Right kidney (tissue), 1 donor: ENCODE results near the gene BLOC1S2.
"Not testable (repeated sequence)": the region's sequence is repeated elsewhere in the genome, so short reads cannot be mapped to it uniquely, and the experiment has no call there.

ENCODE experiments used
- DNase-seq: peaks from one replicate; pipeline ENCODE4 v3.0.0-alpha.2; 2016

The BLOC1S2 gene

GRCh38 chr10:100293066-100293465 is 6.6 kb upstream of the BLOC1S2 start:
- DNase-seq, result no peak

- not testable (repeated sequence) for DNase-seq
Measured at GRCh38 chr10:100292300-100292699, 5.8 kb upstream of the BLOC1S2 start.

DNA sequence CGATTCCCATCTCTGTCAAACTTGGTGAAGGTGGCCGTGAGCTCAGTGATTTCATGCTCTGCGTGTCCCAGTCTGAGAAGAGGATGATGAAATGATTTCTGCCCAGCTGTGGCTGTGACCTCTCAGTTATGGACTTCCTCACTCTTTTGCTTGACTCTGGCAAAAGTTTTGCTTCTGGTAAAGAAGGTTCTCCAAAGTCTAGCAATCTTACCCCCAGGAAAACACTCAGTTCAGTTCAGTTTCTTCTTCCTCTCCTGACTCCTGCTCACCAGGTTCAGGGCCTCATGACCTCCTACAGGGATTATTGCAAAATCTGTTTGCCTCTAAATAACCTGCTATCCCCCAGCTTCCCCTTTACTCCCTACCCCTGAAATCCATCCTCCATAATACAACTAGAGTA is 4.9 kb upstream of the BLOC1S2 start:
- no peak for DNase-seq

- DNase-seq, result no peak
Measured at GRCh38 chr10:100289641-100290040, 3.2 kb upstream of the BLOC1S2 start.

DNA sequence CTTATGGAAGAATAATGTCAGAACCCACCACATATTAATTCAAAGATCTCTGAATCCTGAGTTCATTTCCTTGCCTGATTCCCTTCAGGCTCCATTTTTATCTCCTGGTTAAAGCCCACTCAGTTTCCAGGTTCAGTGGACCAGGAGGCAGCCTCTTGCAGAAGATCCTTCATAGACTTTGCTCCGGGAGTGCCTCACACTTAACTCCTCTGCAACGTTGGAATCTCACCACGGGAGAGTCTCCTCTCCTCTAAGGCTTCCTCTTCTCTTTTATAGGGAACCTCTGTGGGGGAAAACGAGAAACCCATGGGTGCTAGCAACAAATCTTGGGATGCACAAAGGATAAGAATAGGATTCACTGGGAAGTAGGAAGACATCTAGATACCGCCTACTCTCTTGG is 1.7 kb upstream of the BLOC1S2 start:
- DNase-seq, result no peak

DNA sequence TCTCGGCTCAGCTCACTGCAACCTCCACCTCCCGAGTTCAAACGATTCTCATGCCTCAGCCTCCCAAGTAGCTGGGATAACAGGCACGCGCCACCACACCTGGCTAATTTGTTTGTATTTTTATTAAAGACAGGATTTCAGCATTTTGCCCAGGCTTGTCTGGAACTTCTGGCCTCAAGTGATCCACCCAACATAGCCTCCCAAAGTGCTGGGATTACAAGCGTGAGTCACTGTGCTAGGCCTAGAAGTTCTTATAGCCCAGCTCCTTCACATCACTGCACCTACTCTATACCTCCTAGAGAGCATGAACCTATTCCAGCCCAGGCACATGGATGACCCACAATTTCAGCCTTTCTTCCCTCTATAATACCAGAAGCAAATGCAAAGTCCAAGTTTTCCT is 1.3 kb upstream of the BLOC1S2 start:
- no peak for DNase-seq

- DNase-seq, result not testable (repeated sequence)
Measured at GRCh38 chr10:100285326-100285725, 1.2 kb downstream of the BLOC1S2 start.

DNA sequence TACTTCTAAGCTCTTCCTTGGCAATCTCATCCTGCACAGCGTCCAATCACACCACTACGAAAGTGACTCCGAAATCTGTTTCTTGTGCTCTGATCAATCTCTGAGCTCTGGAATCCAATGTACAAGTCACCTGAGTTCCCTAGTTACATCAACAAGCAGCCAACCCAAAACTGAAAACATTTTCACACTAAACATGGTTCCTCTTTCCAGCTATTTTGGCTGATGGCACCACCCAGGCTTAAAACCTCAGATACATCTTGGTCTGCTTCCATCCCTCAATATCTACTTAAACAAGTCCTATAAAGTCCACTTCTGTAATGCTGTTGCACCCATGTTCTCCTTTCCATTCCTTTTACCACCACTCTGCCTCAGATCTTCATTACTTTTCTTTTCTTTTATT is 3.6 kb downstream of the BLOC1S2 start:
- no peak for DNase-seq

DNA sequence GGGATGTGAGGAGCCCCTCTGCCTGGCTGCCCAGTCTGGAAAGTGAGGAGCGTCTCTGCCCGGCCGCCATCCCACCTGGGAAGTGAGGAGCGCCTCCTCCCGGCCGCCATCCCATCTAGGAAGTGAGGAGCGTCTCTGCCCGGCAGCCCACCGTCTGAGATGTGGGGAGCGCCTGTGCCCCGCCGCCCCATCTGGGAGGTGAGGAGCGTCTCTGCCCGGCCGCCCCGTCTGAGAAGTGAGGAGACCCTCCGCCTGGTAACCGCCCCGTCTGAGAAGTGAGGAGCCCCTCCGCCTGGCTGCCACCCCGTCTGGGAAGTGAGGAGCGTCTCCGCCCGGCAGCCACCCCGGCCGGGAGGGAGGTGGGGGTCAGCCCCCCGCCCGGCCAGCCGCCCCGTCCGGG is 9.5 kb downstream of the BLOC1S2 start:
- not testable (repeated sequence) for DNase-seq

DNA sequence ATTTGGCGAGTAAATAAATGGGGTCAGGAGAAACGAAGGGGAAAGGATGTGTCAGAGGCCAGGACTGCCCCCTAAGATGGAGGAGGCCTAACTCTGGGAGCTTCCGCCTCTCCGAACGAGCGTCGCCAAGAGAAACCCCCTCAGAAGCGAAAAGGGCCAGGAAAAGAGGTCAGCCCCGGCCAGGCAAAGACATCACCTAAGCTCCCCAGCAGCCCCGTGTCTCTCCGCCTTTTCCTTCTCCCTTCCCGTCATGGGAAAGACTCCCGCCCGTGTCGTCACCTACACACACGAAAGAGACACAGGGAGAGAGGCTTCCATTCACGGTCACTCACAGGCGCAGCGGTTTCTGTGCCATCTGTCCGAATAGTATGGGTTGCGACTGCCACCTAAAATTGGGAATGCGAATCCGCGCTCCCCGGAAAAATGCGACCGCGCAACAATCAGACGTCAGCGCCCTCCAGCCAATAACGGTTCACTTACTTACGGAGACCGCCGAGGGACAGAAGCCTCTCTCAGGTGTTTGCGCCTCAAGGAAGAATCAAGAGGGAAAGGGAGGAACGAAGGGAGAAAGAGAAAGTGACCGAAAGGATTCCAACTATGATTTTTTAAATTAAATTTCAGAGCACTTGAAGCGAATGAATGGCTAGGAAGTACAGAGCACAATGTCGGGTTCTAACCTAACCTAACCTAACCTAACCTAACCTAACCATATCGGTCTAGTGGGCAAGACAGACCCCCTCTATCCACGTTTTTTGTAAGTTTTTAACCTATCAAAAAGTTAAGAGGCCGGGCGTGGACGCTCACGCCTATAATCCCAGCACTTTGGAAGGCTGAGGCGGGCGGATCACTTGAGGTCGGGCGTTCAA is 19.0 kb downstream of the BLOC1S2 start, which contains the start of gene CWF19L1:
Gene CWF19L1 (minus strand): TSS at position 400 of the 866 bp plus-strand sequence. CDS start 45 bp downstream, at position 355.
- peak; percentile 74 for DNase-seq

- no peak for DNase-seq
Measured at GRCh38 chr10:100265821-100266485, 20.5 kb downstream of the BLOC1S2 start.

GRCh38 chr10:100254191-100254590 is 32.3 kb downstream of the BLOC1S2 start:
- no peak for DNase-seq

DNA sequence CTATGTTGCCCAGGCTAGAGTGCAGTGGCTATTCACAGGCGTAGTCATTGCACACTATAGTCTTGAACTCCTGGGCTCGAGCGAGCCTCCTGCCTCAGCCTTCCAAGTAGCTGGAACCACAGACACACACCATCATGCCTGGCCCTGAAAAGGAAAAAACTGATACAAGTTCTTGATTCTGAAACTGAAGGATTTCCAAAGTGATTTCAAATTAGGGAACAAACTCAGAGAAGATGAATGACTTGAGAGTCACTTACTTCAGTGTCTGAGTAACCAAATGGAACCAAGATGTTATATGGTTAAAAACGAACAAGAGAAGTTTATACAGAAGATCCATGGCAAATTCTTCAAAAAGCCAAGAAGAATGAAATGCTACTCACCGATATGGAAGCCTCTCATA is 33.4 kb downstream of the BLOC1S2 start:
- no peak for DNase-seq

- DNase-seq, result no peak
Measured at GRCh38 chr10:100248820-100249219, 37.7 kb downstream of the BLOC1S2 start.

DNA sequence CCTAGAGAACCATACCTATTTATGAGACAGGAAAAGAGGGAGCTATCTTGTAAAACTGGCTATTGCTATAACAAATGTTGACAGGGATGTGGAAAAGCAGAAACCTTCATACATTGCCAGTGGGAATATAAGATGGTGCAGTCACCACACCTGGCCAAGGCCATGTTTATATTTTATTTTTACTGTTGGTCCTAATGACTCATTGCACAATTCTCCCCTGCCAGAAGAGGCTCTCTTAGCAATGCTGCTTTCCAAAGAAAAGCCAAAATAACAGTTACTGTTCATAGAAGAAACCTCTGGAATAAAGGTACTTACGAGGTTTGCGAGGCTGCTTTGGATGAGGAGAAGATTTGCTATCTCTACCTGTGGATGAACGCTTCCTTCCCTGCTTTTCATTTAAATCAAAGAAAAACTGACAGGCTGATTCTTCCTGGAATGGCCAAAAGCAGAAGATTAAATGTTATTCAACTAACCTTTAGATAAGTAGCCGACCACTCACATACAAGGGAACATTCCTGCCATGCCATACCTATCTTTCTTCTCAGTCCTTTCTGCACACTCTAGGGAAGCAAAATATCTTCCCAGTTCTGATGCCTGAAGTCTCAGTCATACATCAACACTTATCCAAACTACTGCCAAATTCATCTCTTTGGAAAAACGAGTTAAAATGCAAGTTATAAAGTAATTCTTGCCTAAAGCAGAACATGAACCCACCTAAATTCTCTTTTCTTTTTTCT is 40.8 kb downstream of the BLOC1S2 start:
- no peak for DNase-seq

DNA sequence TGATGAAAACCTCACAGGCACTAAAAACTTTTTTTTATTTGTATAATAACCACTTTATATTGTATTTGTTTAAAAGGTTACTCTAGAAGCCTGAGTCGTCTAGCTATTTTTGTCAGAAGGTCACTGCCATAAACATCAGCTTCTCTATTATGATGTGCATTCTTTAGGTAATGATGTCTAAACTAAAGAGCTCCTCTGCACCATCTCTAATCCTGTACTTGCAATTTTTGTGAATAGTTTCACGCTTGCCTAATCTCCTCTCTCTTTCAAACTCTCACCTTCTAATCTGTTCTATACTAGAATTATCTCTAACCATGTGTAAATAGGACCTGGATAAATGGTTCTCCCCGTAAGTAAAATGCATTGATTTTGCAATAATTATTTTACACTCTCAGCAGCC is 46.6 kb downstream of the BLOC1S2 start:
- no peak for DNase-seq

GRCh38 chr10:100238429-100238828 is 48.1 kb downstream of the BLOC1S2 start:
- no peak for DNase-seq

- DNase-seq, result no peak
Measured at GRCh38 chr10:100232101-100232500, 54.4 kb downstream of the BLOC1S2 start.

- no peak for DNase-seq
Measured at GRCh38 chr10:100229819-100230422, 56.6 kb downstream of the BLOC1S2 start.

- no peak for DNase-seq
Measured at GRCh38 chr10:100223879-100224278, 62.6 kb downstream of the BLOC1S2 start.
